MM.1S (cell line): ENCODE results near the gene UBXN2A.

Source experiments
- DNase-seq: peaks from one replicate; pipeline ENCODE4 v3.0.0-alpha.2; 2015
- H2AFZ ChIP-seq: fragments of 300-600 bp; sonication (generic); 2 replicates; pipeline ENCODE4 v1.6.0; 2016; ENCODE audit warnings: antibody characterized with exemption, low read length
- H3F3A ChIP-seq: fragments of 300-600 bp; sonication (generic); 2 replicates; pipeline ENCODE4 v1.6.1; 2016; ENCODE audit warnings: mild to moderate bottlenecking, antibody characterized with exemption, low read length, moderate library complexity, mixed read lengths; ENCODE audit not compliant: insufficient read depth
- H3K27ac ChIP-seq: fragments of 300-600 bp; sonication (generic); 2 replicates; pipeline ENCODE4 v1.5.1; 2016; ENCODE audit warnings: mild to moderate bottlenecking, low read length
- H3K27me3 ChIP-seq: fragments of 300-600 bp; sonication (generic); replicated peaks from 2 replicates; pipeline ENCODE4 v1.6.0; 2016; ENCODE audit warnings: low read length; ENCODE audit not compliant: insufficient read depth
- H3K36me3 ChIP-seq: fragments of 300-600 bp; sonication (generic); replicated peaks from 2 replicates; pipeline ENCODE4 v1.6.1; 2016; ENCODE audit warnings: mild to moderate bottlenecking, low read length, mixed read lengths; ENCODE audit not compliant: insufficient read depth
- H3K4me1 ChIP-seq: fragments of 300-600 bp; sonication (generic); 2 replicates; pipeline ENCODE4 v1.6.1; 2016; ENCODE audit warnings: low read length, mixed read lengths
- H3K4me2 ChIP-seq: fragments of 300-600 bp; sonication (generic); 2 replicates; pipeline ENCODE4 v1.6.0; 2016; ENCODE audit warnings: low read depth, low read length
- H3K4me3 ChIP-seq: fragments of 300-600 bp; sonication (generic); 2 replicates; pipeline ENCODE4 v1.5.1; 2016; ENCODE audit warnings: low read length, mixed read lengths
- H3K79me2 ChIP-seq: fragments of 300-600 bp; sonication (generic); 2 replicates; pipeline ENCODE4 v1.6.1; 2016; ENCODE audit warnings: mixed run types, low read length, mixed read lengths
- H3K9ac ChIP-seq: fragments of 300-600 bp; sonication (generic); 2 replicates; pipeline ENCODE4 v1.6.1; 2016; ENCODE audit warnings: low read length, mixed read lengths
- H3K9me2 ChIP-seq: fragments of 300-600 bp; sonication (generic); replicated peaks from 2 replicates; pipeline ENCODE4 v1.6.1; 2016; ENCODE audit warnings: mild to moderate bottlenecking, low read length, mixed read lengths; ENCODE audit not compliant: insufficient read depth
- H3K9me3 ChIP-seq: fragments of 300-600 bp; sonication (generic); replicated peaks from 2 replicates; pipeline ENCODE4 v1.6.1; 2016; ENCODE audit warnings: mild to moderate bottlenecking, low read length, mixed read lengths; ENCODE audit not compliant: insufficient read depth
- H4K20me1 ChIP-seq: fragments of 300-600 bp; sonication (generic); 2 replicates; pipeline ENCODE4 v1.6.1; 2016; ENCODE audit warnings: mild to moderate bottlenecking, low read length, moderate library complexity, mixed read lengths; ENCODE audit not compliant: insufficient read depth
- CTCF ChIP-seq: fragments of 300-600 bp; sonication (generic); IDR thresholded peaks from 2 replicates; pipeline ENCODE4 v1.5.1; 2016; ENCODE audit warnings: antibody characterized with exemption, low read length, mixed read lengths
- EZH2 ChIP-seq: fragments of 300-600 bp; sonication (generic); optimal IDR thresholded peaks from 2 replicates; pipeline ENCODE3; 2017; ENCODE audit warnings: low read depth, mild to moderate bottlenecking, antibody characterized with exemption, low read length, mixed read lengths
- EZH2phosphoT487 ChIP-seq: fragments of 300-600 bp; sonication (generic); IDR thresholded peaks from 2 replicates; pipeline ENCODE4 v1.6.1; 2018; ENCODE audit warnings: antibody characterized with exemption, low read length

UBXN2A gene

GRCh38 chr2:24050041-24050979 is 110.0 kb downstream of the UBXN2A start:
- Histone ChIP-seq H3K79me2 (peaks cover 11% of the 10 kb centered on the region), H3K36me3 (no peaks in the 10 kb centered on the region), H3K27ac (no peak overlapping the region), H3K9me3 (no peaks in the 10 kb centered on the region), H3F3A (0 out of 2 replicates have a peak, but pooled peaks cover 2% of the 10 kb centered on the region), H3K9ac (no peak overlapping the region), H3K27me3 (peaks cover 13% of the 10 kb centered on the region), H3K4me2 (peak overlapping the region; percentile 60), H3K4me1 (peaks cover 11% of the 10 kb centered on the region), H2AFZ (no peak overlapping the region; the same call in 1 of the 2 replicates), H3K4me3 (peak overlapping the region; percentile 57; the same call in 1 of the 2 replicates), H3K9me2 (no peaks in the 10 kb centered on the region), H4K20me1 (no peaks in the 10 kb centered on the region)
- DNase-seq: no peak
- TF ChIP-seq EZH2phosphoT487: no peak
- TF ChIP-seq CTCF: no peak
- no peak for TF ChIP-seq EZH2

GRCh38 chr2:24051833-24052232 is 111.6 kb downstream of the UBXN2A start:
- TF ChIP-seq CTCF (no peak), EZH2 (no peak), EZH2phosphoT487 (no peak)
- DNase-seq: no peak
- H3K79me2 ChIP-seq: peaks cover 3% of the 10 kb centered on the region; the same call in 1 of the 2 replicates
- H3K4me2 ChIP-seq: no peak overlapping the region
- no peak overlapping the region for H3K9ac ChIP-seq
- peaks cover 13% of the 10 kb centered on the region for H3K27me3 ChIP-seq
- no peak overlapping the region for H3K27ac ChIP-seq
- no peaks in the 10 kb centered on the region for H4K20me1 ChIP-seq
- H3F3A ChIP-seq: 0 out of 2 replicates have a peak, but pooled peaks cover 2% of the 10 kb centered on the region
- no peak overlapping the region for H2AFZ ChIP-seq
- no peak overlapping the region for H3K4me3 ChIP-seq
- H3K9me3 ChIP-seq: no peaks in the 10 kb centered on the region
- H3K4me1 ChIP-seq: peaks cover 3% of the 10 kb centered on the region
- H3K9me2 ChIP-seq: no peaks in the 10 kb centered on the region
- H3K36me3 ChIP-seq: no peaks in the 10 kb centered on the region

- no peak for TF ChIP-seq EZH2phosphoT487
- TF ChIP-seq EZH2: no peak
- TF ChIP-seq CTCF: no peak
- Histone ChIP-seq H3K9me2 (no peaks in the 10 kb centered on the region), H3K4me1 (no peaks in the 10 kb centered on the region), H3F3A (0 out of 2 replicates have a peak, but pooled peaks cover 2% of the 10 kb centered on the region), H3K9me3 (no peaks in the 10 kb centered on the region), H3K4me3 (no peak overlapping the region), H3K4me2 (no peak overlapping the region), H4K20me1 (no peaks in the 10 kb centered on the region), H3K27ac (no peak overlapping the region), H3K36me3 (no peaks in the 10 kb centered on the region), H3K9ac (no peak overlapping the region), H2AFZ (no peak overlapping the region), H3K79me2 (no peaks in the 10 kb centered on the region), H3K27me3 (peaks cover 13% of the 10 kb centered on the region)
- no peak for DNase-seq
Measured at GRCh38 chr2:24052951-24053350, 112.7 kb downstream of the UBXN2A start.
